ENCODE measurements around the gene MPPE1.
"Not testable (repeated sequence)": the region's sequence is repeated elsewhere in the genome, so short reads cannot be mapped to it uniquely, and the experiment has no call there.

Gene MPPE1

GRCh38 chr18:11857177-11857887, 50.8 kb downstream of the MPPE1 start:
- no peak for DNase-seq (ENCODE audit: low spot score)

DNA sequence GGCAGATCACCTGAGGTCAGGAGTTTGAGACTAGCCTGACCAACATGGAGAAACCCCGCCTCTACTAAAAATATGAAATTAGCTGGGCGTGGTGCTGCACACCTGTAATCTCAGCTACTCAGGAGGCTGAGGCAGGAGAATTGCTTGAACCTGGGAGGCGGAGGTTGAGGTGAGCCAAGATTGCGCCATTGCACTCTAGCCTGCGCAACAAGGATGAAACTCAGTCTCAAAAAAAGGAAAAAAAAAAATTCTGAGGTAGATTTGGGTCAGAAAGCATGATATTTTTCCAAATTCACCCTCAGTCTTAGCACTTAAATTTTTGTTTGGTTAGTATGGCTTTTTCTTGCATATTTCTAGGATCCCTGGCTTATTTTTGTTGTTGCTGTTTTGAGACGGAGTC, 53.6 kb downstream of the MPPE1 start:
- DNase-seq (ENCODE audit: low spot score), result not testable (repeated sequence)

DNA sequence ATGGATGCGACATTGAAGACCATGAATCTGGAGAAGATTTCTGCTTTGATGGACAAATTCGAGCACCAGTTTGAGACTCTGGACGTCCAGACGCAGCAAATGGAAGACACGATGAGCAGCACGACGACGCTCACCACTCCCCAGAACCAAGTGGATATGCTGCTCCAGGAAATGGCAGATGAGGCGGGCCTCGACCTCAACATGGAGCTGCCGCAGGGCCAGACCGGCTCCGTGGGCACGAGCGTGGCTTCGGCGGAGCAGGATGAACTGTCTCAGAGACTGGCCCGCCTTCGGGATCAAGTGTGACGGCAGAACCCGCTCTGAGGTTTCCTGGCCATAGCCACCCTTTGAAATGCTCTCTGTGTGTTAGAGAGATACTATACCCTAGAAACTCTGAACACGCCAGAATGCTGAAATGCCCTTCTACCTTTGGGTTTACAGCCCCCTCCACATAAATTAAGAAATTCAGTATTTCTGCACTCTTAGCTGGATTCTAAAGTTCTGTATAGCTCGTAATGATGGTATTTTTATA, 56.2 kb downstream of the MPPE1 start:
- DNase-seq (ENCODE audit: low spot score), result peak; percentile 23

DNA sequence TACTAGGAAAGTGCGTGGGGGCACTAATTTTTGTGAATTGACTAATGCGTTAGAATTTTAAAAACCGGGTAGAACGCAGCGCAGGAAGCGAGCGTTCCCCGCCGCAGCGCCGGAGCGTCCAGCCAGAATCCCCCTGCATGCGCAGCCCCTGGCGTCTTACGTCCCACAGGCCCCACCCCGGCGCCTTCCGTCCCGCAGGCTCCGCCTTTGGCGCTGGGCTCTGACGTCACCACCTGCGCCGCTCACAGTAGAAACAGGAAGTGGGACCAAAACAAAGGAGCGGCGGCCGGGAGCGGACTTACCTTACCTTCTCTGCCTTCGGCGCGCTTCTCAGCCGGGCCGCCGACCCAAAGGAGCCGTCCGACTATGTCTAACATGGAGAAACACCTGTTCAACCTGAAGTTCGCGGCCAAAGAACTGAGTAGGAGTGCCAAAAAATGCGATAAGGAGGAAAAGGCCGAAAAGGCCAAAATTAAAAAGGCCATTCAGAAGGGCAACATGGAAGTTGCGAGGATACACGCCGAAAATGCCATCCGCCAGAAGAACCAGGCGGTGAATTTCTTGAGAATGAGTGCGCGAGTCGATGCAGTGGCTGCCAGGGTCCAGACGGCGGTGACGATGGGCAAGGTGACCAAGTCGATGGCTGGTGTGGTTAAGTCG, 56.8 kb downstream of the MPPE1 start, which contains the start of gene CHMP1B:
Gene CHMP1B, plus strand, starts transcription at position 268 of the 660 bp plus-strand sequence. Its CDS starts 99 bp downstream, at position 367.
- DNase-seq (ENCODE audit: low spot score), result peak; percentile 92

DNA sequence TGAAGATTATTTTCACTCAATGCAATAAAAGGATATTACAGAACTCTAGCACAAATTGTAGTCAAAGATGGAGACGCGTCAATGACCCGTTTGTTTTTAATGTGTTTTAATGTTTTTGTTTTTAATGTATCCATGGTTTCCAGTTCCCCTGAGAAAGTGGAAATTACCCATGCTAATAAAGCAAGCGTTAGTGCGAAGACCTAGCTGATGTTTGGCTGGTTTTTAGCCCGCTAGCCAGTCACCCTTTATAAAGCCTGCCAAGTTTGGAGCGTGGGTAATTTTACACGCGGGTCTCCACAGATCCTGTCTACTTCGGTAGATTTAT, 57.3 kb downstream of the MPPE1 start:
- DNase-seq (ENCODE audit: low spot score), result peak; percentile 38

GRCh38 chr18:11849841-11850634, 58.1 kb downstream of the MPPE1 start:
- peak; percentile 24 for DNase-seq (ENCODE audit: low spot score)

DNA sequence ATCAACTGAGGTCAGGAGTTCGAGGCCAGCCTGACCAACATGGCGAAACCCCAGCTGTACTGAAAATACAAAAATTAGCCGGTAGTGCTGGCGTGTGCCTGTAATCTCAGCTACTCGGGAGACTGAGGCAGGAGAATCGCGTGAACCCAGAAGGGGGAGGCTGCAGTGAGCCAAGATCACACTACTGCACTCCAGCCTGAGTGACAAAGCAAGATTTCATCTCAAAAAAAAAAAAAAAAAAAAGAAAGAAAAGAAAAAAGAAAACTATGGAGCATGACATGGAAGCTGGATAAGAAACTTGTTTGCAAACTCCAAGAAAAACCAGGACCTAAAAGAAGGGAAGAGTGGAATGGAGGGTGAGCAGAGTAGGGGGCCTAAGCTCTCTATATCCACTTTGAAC, 58.8 kb downstream of the MPPE1 start:
- DNase-seq (ENCODE audit: low spot score), result no peak

DNA sequence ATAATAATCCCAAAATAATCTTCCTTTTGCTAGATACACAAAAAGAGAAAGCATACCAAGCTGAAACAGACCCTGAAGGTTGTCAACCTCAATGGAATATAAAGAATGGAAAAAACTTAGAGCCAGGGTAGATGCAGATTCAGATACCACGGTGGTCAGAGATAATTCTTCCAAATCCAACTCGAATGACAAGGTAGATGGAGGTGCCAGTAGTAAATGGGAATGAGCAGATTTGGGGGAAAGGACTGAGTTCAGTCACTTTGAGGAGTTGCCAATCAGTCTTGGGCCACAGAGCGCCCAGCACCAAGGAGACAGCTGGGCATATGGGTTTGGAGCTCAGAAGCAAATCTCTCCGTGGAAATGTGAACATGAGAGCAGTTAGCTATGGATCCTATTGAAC, 60.3 kb downstream of the MPPE1 start:
- no peak for DNase-seq (ENCODE audit: low spot score)

DNA sequence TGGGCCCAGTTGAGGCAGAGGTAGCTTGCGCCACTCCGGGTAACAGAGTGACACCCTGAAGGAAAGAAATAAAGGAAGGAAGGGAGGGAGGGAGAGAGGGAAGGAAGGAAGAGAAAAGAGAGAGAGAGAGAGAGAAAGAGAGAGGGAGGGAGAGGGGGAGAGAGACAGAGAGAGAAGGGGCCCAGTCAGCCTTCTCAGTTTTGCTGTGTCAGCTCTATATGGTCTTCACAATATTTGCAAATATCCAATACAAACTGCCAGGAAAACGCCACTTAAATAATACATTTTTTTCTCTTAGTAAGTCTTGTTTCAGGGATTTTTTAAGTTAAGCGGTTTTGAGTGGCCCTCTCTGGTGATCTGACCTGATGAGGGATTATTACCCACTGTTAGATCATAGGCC, 62.5 kb downstream of the MPPE1 start:
- DNase-seq (ENCODE audit: low spot score), result no peak

GRCh38 chr18:11844436-11844835, 63.7 kb downstream of the MPPE1 start:
- DNase-seq (ENCODE audit: low spot score), result no peak

DNA sequence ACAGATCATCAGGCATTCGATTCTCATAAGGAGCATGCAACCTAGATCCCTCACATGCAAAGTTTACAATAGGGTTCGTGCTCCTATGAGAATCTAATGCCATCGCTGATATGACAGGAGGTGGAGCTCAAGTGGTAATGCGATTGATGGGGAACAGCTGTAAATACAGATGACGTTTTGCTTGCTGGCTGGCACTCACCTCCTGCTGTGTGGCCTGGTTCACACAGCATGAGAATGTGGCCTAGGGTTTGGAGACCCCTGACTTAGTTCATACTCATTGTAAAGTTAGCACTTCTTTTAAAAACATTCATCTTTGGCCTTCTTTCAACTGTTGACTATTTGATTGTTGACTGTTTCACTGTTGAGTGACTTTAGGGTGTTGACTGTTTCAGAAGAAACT, 65.6 kb downstream of the MPPE1 start:
- no peak for DNase-seq (ENCODE audit: low spot score)

DNA sequence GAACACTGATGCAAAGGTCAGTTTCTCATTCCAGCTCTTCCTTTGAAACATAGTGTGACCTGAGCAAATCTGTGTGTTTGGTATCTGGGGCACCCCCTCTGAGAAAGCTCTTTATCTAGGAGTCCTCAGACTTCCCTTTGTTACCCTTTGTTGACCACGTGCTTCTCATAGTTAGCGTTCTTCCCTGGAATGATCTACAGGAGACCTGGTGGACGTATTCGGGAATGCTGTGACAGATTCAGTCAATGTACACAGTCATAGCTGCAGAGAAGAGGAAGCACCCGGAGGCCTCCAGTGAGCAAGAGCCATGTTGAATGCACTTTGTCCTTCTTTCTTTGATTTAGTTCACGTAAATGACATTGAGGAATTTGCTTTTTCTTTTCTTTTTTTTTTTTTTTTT, 67.6 kb downstream of the MPPE1 start:
- no peak for DNase-seq (ENCODE audit: low spot score)

DNA sequence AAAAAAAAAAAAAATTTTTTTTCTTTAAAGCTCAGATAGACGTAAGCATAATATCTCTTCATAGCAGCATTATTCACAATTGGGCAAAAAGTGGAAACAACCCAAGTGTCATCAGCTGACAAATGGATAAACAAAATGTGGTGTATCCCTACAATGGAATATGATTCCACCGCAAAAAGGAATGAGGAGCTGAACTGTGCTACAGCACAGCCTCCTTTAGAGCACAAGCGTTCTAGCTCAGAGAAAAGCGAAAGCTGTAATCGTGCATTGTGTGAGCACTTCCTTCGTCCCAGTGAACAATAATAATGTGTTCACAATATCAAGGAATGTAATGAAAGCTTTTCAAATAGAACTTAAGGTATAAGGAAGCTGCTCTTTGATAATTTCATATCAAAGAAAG, 68.6 kb downstream of the MPPE1 start:
- no peak for DNase-seq (ENCODE audit: low spot score)

DNA sequence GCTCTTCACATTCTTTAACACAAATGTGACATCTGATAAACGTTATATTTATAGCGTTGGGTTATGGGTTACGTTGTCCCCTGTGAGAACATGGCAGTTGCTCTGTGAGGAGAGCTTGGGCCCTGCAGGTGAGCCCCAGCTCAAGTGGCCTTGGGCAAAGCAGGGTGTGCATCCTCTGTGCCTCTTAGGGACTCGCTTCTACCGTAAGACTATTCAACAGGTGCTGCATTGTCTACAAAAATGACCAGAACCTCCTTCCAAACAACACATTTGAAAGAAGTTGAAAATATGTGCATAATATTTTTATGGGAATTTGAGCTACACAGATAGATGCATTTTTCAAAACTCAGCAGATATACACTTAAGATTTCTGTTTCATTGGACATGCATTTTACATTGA, 73.3 kb downstream of the MPPE1 start:
- no peak for DNase-seq (ENCODE audit: low spot score)

Data from germinal center (tissue), 1 donor.